Measurements from ENCODE around the gene ASB3.

DNA sequence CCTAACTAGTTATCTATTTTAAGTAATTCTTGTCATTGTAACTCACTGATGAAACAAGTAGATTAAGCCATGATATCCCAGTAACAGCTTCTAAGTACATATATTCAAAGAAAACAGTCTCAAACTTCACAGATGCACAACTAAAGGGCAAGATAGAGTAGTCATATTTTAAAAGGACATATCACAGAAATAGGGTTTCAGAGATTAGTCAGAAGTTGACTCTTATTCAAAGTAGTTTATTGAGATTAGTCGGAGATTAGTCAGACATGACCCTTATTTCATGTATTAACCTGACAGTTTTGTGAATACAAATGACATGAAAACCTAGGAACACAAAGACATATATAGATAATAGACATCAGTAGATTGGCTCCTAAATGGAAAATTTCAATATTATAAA lies 35.0 kb downstream of the ASB3 start:
- TF ChIP-seq, protein P1, sequence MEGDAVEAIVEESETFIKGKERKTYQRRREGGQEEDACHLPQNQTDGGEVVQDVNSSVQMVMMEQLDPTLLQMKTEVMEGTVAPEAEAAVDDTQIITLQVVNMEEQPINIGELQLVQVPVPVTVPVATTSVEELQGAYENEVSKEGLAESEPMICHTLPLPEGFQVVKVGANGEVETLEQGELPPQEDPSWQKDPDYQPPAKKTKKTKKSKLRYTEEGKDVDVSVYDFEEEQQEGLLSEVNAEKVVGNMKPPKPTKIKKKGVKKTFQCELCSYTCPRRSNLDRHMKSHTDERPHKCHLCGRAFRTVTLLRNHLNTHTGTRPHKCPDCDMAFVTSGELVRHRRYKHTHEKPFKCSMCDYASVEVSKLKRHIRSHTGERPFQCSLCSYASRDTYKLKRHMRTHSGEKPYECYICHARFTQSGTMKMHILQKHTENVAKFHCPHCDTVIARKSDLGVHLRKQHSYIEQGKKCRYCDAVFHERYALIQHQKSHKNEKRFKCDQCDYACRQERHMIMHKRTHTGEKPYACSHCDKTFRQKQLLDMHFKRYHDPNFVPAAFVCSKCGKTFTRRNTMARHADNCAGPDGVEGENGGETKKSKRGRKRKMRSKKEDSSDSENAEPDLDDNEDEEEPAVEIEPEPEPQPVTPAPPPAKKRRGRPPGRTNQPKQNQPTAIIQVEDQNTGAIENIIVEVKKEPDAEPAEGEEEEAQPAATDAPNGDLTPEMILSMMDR (conservative IDR thresholded peaks at IDR 0.05; ENCODE audit: low read length) = no peak
- no peak for TF ChIP-seq EZH2phosphoT487 (IDR thresholded peaks at IDR 0.05; ENCODE audit: borderline replicate concordance, low read depth, low read length)

Measured in OCI-LY7 (cell line).